Omental fat pad (tissue), 4 donors: ENCODE measurements around the gene CAMK2A. TPM values are rescaled to one million over a fixed set of nuclear protein-coding genes. Genes with fewer than 3 reads are reported as not detected.

Experiments
- ATAC-seq: fragments of 150-250 bp; one replicate; pipeline ENCODE4 v1.9.1; 2016; ENCODE audit warnings: mild to moderate bottlenecking, moderate library complexity; ENCODE audit not compliant: low FRiP score
- DNase-seq: peaks from one replicate; pipeline ENCODE4 v3.0.0-alpha.2; 2019; ENCODE audit warnings: low spot score
- total RNA-seq, 4 donors: library from RNA; depleted of rRNA; stranded (reverse); fragments of >200 nt; gene quantifications; one replicate each; pipeline ENCODE4 v1.1.0, GENCODE V29; 2016
- TF ChIP-seq, protein P1 (sequence below), 3 donors: fragments of 450-650 bp; IDR thresholded peaks; one replicate each; pipeline ENCODE4 v1.5.1; 2016 to 2017; ENCODE audit warnings: antibody characterized with exemption in 3 of 3, mild to moderate bottlenecking in 3 of 3, moderate library complexity in 2 of 3

CAMK2A gene
- total RNA-seq, 4 donors from 2014 or later: 0.28 to 2.9 TPM; not detected in 2

DNA sequence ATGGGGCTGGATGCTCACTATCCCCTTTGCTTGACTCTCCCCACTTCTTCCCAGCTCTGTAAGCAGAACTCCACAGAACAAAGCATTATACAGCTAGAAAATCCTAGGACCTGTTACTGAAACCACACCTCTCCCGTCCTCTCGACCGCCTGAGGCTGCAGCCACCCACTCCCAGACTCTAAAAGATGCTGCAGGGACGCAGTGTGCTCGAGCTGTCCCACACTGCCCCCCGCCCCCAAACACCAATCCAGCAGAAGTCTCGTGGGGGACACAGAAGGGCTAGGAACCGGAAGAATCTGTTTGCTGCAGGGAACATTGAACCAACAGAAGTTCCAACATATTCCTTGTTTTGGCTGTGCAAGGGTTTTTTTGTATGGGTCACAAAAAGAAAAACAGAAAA lies 7.6 kb downstream of the CAMK2A start:
- TF ChIP-seq, protein P1, sequence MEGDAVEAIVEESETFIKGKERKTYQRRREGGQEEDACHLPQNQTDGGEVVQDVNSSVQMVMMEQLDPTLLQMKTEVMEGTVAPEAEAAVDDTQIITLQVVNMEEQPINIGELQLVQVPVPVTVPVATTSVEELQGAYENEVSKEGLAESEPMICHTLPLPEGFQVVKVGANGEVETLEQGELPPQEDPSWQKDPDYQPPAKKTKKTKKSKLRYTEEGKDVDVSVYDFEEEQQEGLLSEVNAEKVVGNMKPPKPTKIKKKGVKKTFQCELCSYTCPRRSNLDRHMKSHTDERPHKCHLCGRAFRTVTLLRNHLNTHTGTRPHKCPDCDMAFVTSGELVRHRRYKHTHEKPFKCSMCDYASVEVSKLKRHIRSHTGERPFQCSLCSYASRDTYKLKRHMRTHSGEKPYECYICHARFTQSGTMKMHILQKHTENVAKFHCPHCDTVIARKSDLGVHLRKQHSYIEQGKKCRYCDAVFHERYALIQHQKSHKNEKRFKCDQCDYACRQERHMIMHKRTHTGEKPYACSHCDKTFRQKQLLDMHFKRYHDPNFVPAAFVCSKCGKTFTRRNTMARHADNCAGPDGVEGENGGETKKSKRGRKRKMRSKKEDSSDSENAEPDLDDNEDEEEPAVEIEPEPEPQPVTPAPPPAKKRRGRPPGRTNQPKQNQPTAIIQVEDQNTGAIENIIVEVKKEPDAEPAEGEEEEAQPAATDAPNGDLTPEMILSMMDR (IDR thresholded peaks at IDR 0.05): no peak
- DNase-seq (no peak), ATAC-seq (no peak)

DNA sequence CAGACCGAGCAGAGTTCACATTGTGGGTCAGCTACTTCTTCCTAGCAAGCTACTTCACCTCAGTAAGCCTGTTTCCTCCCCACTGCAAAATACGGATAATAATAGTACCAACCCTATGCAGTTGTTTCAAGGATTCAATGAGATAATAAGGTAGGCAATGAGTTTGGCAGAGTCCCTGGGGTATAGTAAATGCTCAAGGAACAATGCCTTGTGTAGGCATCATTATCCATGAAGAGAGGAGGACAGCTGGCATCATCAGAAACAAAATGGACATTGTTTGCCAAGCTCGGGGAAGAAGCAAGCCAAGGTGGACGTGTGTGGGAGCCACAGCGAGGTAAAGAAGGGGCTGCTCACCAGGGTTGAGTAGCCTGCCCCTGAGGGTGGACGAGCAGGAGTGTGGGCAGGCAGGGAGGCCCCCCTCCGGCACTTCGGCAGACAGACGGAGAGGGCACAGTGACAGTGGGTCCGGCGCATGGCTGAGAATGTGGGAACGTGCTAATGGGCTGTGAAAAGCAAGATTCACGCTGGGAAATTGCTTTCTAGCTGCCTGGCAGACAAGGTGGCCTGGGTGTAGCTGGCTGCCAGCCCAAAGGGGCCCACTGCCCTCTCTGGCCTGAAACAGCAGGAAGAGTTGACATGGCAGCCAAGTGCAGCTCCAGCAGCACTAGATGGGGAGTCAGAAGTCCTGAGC lies 10.1 kb downstream of the CAMK2A start:
- TF ChIP-seq, protein P1 (IDR thresholded peaks at IDR 0.05): no peak
- no peak for ATAC-seq
- no peak for DNase-seq

DNA sequence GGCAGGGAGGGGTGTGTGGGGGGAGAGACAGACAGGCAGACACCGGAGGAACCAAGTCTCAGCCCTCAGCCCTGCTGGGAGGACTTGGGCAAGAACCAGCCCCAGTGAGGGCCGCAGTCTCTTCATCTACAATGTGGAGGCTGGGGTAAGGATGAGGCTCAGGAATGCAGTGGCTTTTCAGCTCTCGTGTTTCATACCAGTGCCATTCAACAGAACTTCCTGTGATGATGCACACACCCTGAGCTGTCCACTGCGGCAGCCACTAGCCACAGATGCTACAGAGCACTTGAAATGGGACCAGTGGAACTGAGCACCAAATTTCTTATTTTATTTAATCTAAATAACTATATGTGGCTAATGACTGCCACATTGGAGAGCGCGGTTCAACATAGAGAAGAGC lies 10.7 kb downstream of the CAMK2A start:
- no peak for DNase-seq
- TF ChIP-seq, protein P1 (IDR thresholded peaks at IDR 0.05): no peak
- no peak for ATAC-seq

DNA sequence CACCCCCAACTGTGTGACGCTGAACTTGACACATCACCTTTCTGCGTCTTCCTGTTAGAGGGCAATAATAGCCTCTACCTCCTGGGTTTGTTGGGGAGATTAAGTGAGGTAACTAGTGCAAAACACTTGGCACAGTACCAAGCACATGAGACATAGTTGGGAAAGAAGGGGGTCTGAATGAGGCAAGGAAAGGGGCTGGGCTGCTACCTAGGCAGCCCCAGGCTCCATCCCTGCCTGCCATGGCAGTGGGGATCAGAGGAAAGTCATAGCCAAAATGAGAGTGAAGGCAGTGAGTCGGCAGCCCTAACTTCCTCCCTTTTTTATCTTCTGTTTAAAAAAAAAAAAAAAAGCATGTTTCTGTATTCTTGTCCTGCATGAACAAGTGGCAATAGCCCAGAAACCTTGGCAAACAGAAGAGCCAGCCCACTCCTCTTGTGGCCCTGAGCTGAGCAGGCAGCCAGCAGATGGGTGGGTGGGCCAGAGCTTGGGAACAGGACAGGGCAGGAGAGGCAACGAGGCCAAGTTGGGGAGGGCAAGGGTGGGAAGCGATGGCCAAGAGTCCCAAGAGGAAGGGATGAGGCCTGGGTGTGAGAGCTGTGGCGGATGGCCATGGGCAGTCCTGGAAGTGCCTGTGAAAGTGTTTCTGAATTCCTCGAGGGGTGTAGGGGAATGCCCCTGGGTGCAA lies 11.4 kb downstream of the CAMK2A start:
- TF ChIP-seq, protein P1 (IDR thresholded peaks at IDR 0.05): no peak
- ATAC-seq (no peak), DNase-seq (no peak)

DNA sequence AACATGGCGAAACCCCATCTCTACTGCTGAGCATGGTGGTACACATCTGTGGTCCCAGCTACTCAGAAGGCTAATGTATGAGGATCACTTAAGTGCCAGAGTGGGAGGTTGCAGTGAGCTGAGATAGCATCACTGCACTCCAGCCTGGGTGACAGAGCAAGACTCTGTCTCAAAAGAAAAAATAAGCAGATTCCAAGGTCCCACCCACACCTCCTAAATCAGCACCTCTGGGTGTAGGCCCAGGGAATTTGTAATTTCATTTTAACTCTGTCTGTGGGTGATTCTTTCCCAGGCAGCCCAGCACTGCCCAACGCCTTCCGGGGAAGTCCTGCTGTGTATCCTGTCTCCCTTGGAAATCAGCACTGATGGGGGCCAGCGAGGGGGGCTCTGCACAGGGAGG lies 12.5 kb downstream of the CAMK2A start:
- DNase-seq: no peak
- no peak for ATAC-seq

DNA sequence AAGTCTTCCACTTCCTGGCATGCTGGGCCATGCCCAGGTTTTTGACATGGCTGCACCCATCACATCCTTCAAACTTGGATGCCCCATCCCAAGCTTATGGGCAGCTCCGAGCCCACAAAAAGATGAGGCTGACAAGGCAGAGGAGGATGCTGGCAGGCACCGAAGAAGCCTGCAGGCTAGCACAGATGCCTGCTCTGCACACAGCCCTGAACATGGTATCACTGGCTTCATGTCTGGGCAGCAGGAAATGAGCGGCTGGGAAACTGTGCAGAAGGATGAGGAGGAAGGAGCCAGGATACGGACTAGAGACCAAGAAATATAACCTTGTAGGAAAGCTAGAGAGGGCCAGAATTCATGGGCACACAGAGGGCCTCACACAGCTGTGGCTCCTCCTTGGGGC lies 14.8 kb downstream of the CAMK2A start:
- no peak for ATAC-seq
- DNase-seq: no peak
- TF ChIP-seq, protein P1 (IDR thresholded peaks at IDR 0.05): no peak

More for the DNA sequence above, 12.5 kb downstream of the CAMK2A start:
- TF ChIP-seq, protein P1 (IDR thresholded peaks at IDR 0.05): no peak

DNA sequence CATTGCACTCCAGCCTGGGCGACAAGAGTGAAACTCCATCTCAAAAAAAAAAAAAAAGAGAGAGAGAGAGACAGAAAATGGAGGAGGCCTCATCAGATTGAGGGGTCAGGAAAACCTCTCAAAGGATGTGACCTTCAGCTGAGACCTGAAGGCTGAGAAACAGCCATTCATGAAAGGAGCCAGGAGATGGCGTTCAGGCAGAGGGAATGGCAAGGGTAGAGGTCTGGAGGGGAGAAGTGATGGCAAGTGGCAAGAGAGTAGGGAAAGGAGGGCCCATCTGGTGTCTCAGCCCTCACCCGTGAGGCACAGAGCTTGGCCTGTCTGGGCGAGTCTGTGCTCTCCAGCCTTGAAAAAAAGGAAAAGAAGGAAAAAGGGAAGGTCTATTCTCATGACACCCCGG lies 17.0 kb downstream of the CAMK2A start:
- TF ChIP-seq, protein P1 (IDR thresholded peaks at IDR 0.05): no peak
- no peak for ATAC-seq

More for the DNA sequence above, 17.0 kb downstream of the CAMK2A start:
- DNase-seq: no peak
